Left lobe of liver (tissue), 2 donors: Measurements from ENCODE around the gene RNU1-3. TPM values are rescaled to one million over a fixed set of nuclear protein-coding genes. Genes with fewer than 3 reads are reported as not detected.
"Not testable (repeated sequence)": the region's sequence is repeated elsewhere in the genome, so short reads cannot be mapped to it uniquely, and the experiment has no call there.

Experiments used
- ATAC-seq: fragments of 200-7000 bp; cut with Tn5 transposase; one replicate; pipeline ENCODE4 v1.9.1; 2020; ENCODE audit warnings: mild to moderate bottlenecking, moderate library complexity
- DNase-seq: peaks from one replicate; pipeline ENCODE4 v3.0.0-alpha.2; 2020; ENCODE audit warnings: low spot score
- total RNA-seq: library from RNA; stranded (reverse); gene quantifications from one replicate; pipeline ENCODE4 v1.2.1, GENCODE V29; 2021
- donor health status: DM: no; HTN: no; CAD: no; lungs with moderate emphysema.
- donor health status: DM: no; HTN: yes; CAD: no.

The RNU1-3 gene
- total RNA-seq = 1,159 TPM

- DNase-seq = not testable (repeated sequence)
- peak; percentile 99 for ATAC-seq
Observed at GRCh38 chr1:16666502-16667413, at the start of gene RNU1-3. Gene RNU1-3 (minus strand): TSS chr1:16666948.

GRCh38 chr1:16713480-16713879 is 46.7 kb upstream of the RNU1-3 start:
- DNase-seq, ATAC-seq: not testable (repeated sequence)

GRCh38 chr1:16712984-16713383 is 46.2 kb upstream of the RNU1-3 start:
- not testable (repeated sequence) for ATAC-seq, DNase-seq

GRCh38 chr1:16712582-16712981 is 45.8 kb upstream of the RNU1-3 start:
- ATAC-seq, DNase-seq: not testable (repeated sequence)

GRCh38 chr1:16712131-16712530 is 45.4 kb upstream of the RNU1-3 start:
- ATAC-seq = not testable (repeated sequence)
- peak; percentile 41 for DNase-seq

- DNase-seq = peak; percentile 51
- ATAC-seq = not testable (repeated sequence)
Observed at GRCh38 chr1:16710618-16711017, 43.9 kb upstream of the RNU1-3 start.

- ATAC-seq = peak; percentile 72
- DNase-seq = peak; percentile 55
Observed at GRCh38 chr1:16709659-16710087, 42.9 kb upstream of the RNU1-3 start.

- DNase-seq = not testable (repeated sequence)
- peak; percentile 66 for ATAC-seq
Observed at GRCh38 chr1:16708704-16709103, 42.0 kb upstream of the RNU1-3 start.

- peak; percentile 57 for DNase-seq
- ATAC-seq = peak; percentile 70
Observed at GRCh38 chr1:16707130-16708093, 40.7 kb upstream of the RNU1-3 start.

GRCh38 chr1:16706302-16706701 is 39.6 kb upstream of the RNU1-3 start:
- ATAC-seq = not testable (repeated sequence)
- DNase-seq = peak; percentile 35

- ATAC-seq = not testable (repeated sequence)
- DNase-seq = peak; percentile 38
Observed at GRCh38 chr1:16704502-16705100, 37.9 kb upstream of the RNU1-3 start.

GRCh38 chr1:16704076-16704475 is 37.3 kb upstream of the RNU1-3 start:
- DNase-seq, ATAC-seq: not testable (repeated sequence)

GRCh38 chr1:16703602-16704001 is 36.9 kb upstream of the RNU1-3 start:
- peak; percentile 18 for ATAC-seq
- DNase-seq = not testable (repeated sequence)

- peak; percentile 69 for ATAC-seq
- DNase-seq = not testable (repeated sequence)
Observed at GRCh38 chr1:16703141-16703540, 36.4 kb upstream of the RNU1-3 start.

- peak; percentile 84 for DNase-seq
- peak; percentile 65 for ATAC-seq
Observed at GRCh38 chr1:16702280-16702679, 35.5 kb upstream of the RNU1-3 start.

- not testable (repeated sequence) for DNase-seq, ATAC-seq
Observed at GRCh38 chr1:16701189-16701588, 34.4 kb upstream of the RNU1-3 start.

- DNase-seq (peak; percentile 68), ATAC-seq (peak; percentile 25)
Observed at GRCh38 chr1:16700138-16700895, 33.6 kb upstream of the RNU1-3 start.

- not testable (repeated sequence) for DNase-seq, ATAC-seq
Observed at GRCh38 chr1:16699440-16699839, 32.7 kb upstream of the RNU1-3 start.

GRCh38 chr1:16697152-16697551 is 30.4 kb upstream of the RNU1-3 start:
- DNase-seq (peak; percentile 96), ATAC-seq (peak; percentile 84)
